CD14-positive monocyte (primary cell): ENCODE data around the gene RBBP6. TPM values are rescaled to one million over a fixed set of nuclear protein-coding genes. Genes with fewer than 3 reads are reported as not detected.
"Not testable (repeated sequence)": the region's sequence is repeated elsewhere in the genome, so short reads cannot be mapped to it uniquely, and the experiment has no call there.

ENCODE experiments used
- DNase-seq, 3 donors: peaks; one replicate each; pipeline ENCODE4 v3.0.0-alpha.2; 2011 to 2022
- H2AFZ ChIP-seq: 2 replicates; pipeline ENCODE4 v1.6.0; 2012; ENCODE audit warnings: mild to moderate bottlenecking, low read depth, low read length, inconsistent platforms; ENCODE audit not compliant: insufficient read depth, poor library complexity, severe bottlenecking
- H3K27ac ChIP-seq, 2 donors: 1 replicate in 1 of 2; 2 replicates in 1 of 2; pipeline ENCODE4 v1.5.1; 2012 to 2013; ENCODE audit warnings: low read length in 2 of 2, control low read depth in 1 of 2, inconsistent platforms in 1 of 2, low read depth in 1 of 2, mild to moderate bottlenecking in 1 of 2
- H3K27me3 ChIP-seq, 2 donors: one replicate each; pipeline versions ENCODE4 v1.6.0 to v1.6.1; 2011 to 2013; ENCODE audit warnings: low read length in 2 of 2; ENCODE audit not compliant: control insufficient read depth in 2 of 2, insufficient read depth in 2 of 2
- H3K36me3 ChIP-seq, 2 donors: replicated peaks in 1 of 2; 1 replicate in 1 of 2; 2 replicates in 1 of 2; pipeline versions ENCODE4 v1.5.1 to v1.6.1; 2012 to 2013; ENCODE audit warnings: low read length in 2 of 2, control low read depth in 1 of 2, inconsistent platforms in 1 of 2, mild to moderate bottlenecking in 1 of 2; ENCODE audit not compliant: insufficient read depth in 2 of 2, control insufficient read depth in 1 of 2
- H3K4me1 ChIP-seq, 2 donors: 1 replicate in 1 of 2; 2 replicates in 1 of 2; pipeline versions ENCODE4 v1.5.1 to v1.6.1; 2012 to 2013; ENCODE audit warnings: low read length in 2 of 2, control low read depth in 1 of 2, inconsistent platforms in 1 of 2, mild to moderate bottlenecking in 1 of 2, moderate library complexity in 1 of 2; ENCODE audit not compliant: insufficient read depth in 2 of 2, control insufficient read depth in 1 of 2
- H3K4me2 ChIP-seq: replicated peaks from 2 replicates; pipeline ENCODE3; 2012; ENCODE audit warnings: low read length, moderate library complexity, mild to moderate bottlenecking; ENCODE audit not compliant: poor library complexity, severe bottlenecking; ENCODE audit errors: extremely low read depth
- H3K4me3 ChIP-seq, 3 experiments: fragments of 200-600 bp in 1 of 3; sonication (generic) in 1 of 3; replicated peaks in 1 of 3; 1 replicate in 2 of 3; 2 replicates in 1 of 3; pipeline ENCODE4 v1.5.1; 2011 to 2013; ENCODE audit warnings: low read length in 3 of 3, mild to moderate bottlenecking in 3 of 3, control low read depth in 2 of 3, low read depth in 2 of 3, inconsistent platforms in 1 of 3, moderate library complexity in 1 of 3
- H3K79me2 ChIP-seq: 2 replicates; pipeline ENCODE4 v1.6.0; 2012; ENCODE audit warnings: mild to moderate bottlenecking, control low read depth, inconsistent platforms, low read length, moderate library complexity; ENCODE audit not compliant: insufficient read depth
- H3K9ac ChIP-seq: 2 replicates; pipeline ENCODE4 v1.6.0; 2017; ENCODE audit warnings: low read length, mild to moderate bottlenecking; ENCODE audit not compliant: insufficient read depth, poor library complexity, severe bottlenecking
- H3K9me3 ChIP-seq, 2 donors: replicated peaks in 1 of 2; 1 replicate in 1 of 2; 2 replicates in 1 of 2; pipeline versions ENCODE4 v1.5.1 to v1.6.1; 2012 to 2013; ENCODE audit warnings: low read length in 2 of 2, control low read depth in 1 of 2; ENCODE audit not compliant: control insufficient read depth in 1 of 2, insufficient read depth in 1 of 2
- H4K20me1 ChIP-seq: 2 replicates; pipeline ENCODE4 v1.6.0; 2012; ENCODE audit warnings: mild to moderate bottlenecking, low read length, control low read depth, moderate library complexity; ENCODE audit not compliant: insufficient read depth
- H3K27ac Mint-ChIP-seq, 7 donors: one replicate each; pipeline ENCODE4 v1.8.0; 2020; ENCODE audit warnings: mild to moderate bottlenecking in 7 of 7, mixed read lengths in 7 of 7, moderate library complexity in 6 of 7, inconsistent platforms in 2 of 7
- H3K27me3 Mint-ChIP-seq, 3 donors: one replicate each; pipeline ENCODE4 v1.8.0; 2021 to 2022; ENCODE audit warnings: low read depth in 3 of 3, mild to moderate bottlenecking in 3 of 3, mixed read lengths in 3 of 3, moderate library complexity in 3 of 3, inconsistent platforms in 1 of 3
- H3K36me3 Mint-ChIP-seq, 2 donors: one replicate each; pipeline ENCODE4 v1.8.0; 2020; ENCODE audit warnings: mixed read lengths in 2 of 2, inconsistent platforms in 1 of 2, mild to moderate bottlenecking in 1 of 2
- H3K4me1 Mint-ChIP-seq: one replicate; pipeline ENCODE4 v1.8.0; 2020; ENCODE audit warnings: mild to moderate bottlenecking, mixed read lengths
- H3K4me3 Mint-ChIP-seq, 2 donors: one replicate each; pipeline ENCODE4 v1.8.0; 2020; ENCODE audit warnings: mild to moderate bottlenecking in 2 of 2, mixed read lengths in 2 of 2, moderate library complexity in 1 of 2
- H3K9me3 Mint-ChIP-seq, 7 donors: one replicate each; pipeline ENCODE4 v1.8.0; 2020 to 2022; ENCODE audit warnings: mixed read lengths in 7 of 7, mild to moderate bottlenecking in 6 of 7, moderate library complexity in 6 of 7, inconsistent platforms in 2 of 7
- CTCF ChIP-seq: fragments of 200-600 bp; IDR thresholded peaks from one replicate; pipeline ENCODE4 v1.8.0; 2022; ENCODE audit warnings: antibody characterized with exemption, mild to moderate bottlenecking
- WGBS: methylation state at CpG from one replicate; pipeline ENCODE4 v1.1.5; 2013; ENCODE audit warnings: missing lambda C conversion rate; ENCODE audit not compliant: insufficient coverage; 5-methylcytosine and 5-hydroxymethylcytosine counted together
- intact Hi-C, 2 donors: fragments of 100-400 bp; cut with micrococcal nuclease; formaldehyde crosslinking; loops; one replicate each; pipeline versions ENCODE4 v1.15.0 to v1.15.1; 2023
- polyA plus RNA-seq, 3 donors: library from polyadenylated mRNA; depleted of rRNA in 1 of 3; unstranded in 2 of 3; stranded (reverse) in 1 of 3; fragments of 300-500 nt in 2 of 3; fragments of >200 nt in 1 of 3; fragmentation: Illumina TruSeq in 2 of 3; gene quantifications; 1 replicate in 2 of 3; 2 replicates in 1 of 3; pipeline ENCODE4 v1.2.3, GENCODE V29; 2012 to 2021

Gene RBBP6
- polyA plus RNA-seq, 3 donors = 13.2 to 85.2 (median 20.1) TPM

DNA sequence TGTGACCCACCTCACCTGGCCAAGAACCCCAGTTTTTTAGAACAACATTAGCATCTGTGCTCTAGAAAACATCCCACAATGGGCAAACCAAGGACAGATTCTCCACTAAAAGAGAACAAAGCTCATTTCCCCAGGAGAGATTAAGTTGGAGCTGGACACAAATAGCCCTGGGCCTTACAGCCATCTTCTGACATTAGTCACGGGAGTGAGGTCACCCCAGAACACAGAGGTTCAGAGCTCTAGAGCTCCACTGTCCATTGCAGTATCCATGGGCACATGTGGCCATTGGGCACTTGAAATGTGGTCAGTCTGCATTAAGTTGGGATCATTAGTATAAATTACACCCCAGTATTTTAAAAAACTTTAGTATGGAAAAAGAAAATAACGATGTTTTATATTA, 47.6 kb upstream of the RBBP6 start:
- Mint-ChIP-seq H3K4me3 (no peak overlapping the region), H3K27me3 (peaks cover 4 to 16% (median 6%) of the 10 kb centered on the region in 3 donors), H3K27ac (no peak overlapping the region), H3K36me3 (no peaks in the 10 kb centered on the region), H3K4me1 (no peaks in the 10 kb centered on the region), H3K9me3 (peaks cover 3 to 19% (median 11%) of the 10 kb centered on the region in 7 donors)
- Histone ChIP-seq H2AFZ (no peak overlapping the region), H3K36me3 (no peaks in the 10 kb centered on the region), H4K20me1 (no peaks in the 10 kb centered on the region), H3K4me1 (no peaks in the 10 kb centered on the region), H3K4me2 (no peak overlapping the region), H3K4me3 (no peak overlapping the region), H3K79me2 (no peaks in the 10 kb centered on the region), H3K27me3 (no peaks in the 10 kb centered on the region), H3K9ac (no peak overlapping the region), H3K9me3 (peaks cover 0 to 4% of the 10 kb centered on the region in 2 donors), H3K27ac (no peak overlapping the region)
- 83% methylated on average over 1 of the region's 2 CpGs for WGBS
- DNase-seq = no peak
- intact Hi-C loops = no loop called here
- TF ChIP-seq CTCF = no peak

DNA sequence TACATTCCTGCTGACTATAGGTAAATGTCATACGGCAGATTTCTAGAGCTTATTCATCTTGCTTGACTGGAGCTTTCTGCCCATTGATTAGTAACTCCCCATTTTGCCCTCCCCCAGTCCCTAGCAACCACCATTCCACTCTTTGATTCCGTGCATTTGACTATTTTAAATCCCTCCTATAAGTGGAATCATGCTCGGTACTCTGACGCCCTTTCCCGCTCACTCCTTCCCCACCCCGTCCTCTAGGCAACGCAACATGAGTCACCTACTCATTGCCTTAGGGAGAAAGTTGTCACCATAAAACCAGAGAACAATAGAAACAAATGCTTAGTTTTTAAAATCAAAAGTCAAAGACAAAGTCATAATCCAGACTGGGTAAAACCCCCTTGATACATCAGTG, 45.5 kb upstream of the RBBP6 start:
- H3K36me3 Mint-ChIP-seq = no peaks in the 10 kb centered on the region
- no peak for TF ChIP-seq CTCF
- Histone ChIP-seq H3K4me1 (no peaks in the 10 kb centered on the region), H3K9me3 (no peaks in the 10 kb centered on the region), H3K27ac (no peak overlapping the region), H4K20me1 (no peaks in the 10 kb centered on the region), H3K27me3 (no peaks in the 10 kb centered on the region), H3K4me3 (no peak overlapping the region), H3K36me3 (no peaks in the 10 kb centered on the region), H2AFZ (no peak overlapping the region), H3K4me2 (no peak overlapping the region), H3K9ac (no peak overlapping the region), H3K79me2 (no peaks in the 10 kb centered on the region)
- intact Hi-C loops = no loop called here
- H3K27ac Mint-ChIP-seq = no peak overlapping the region
- H3K27me3 Mint-ChIP-seq = peaks cover 6 to 17% (median 7%) of the 10 kb centered on the region in 3 donors
- no peak for DNase-seq
- WGBS = 90% methylated on average over 2 of the region's 7 CpGs
- H3K4me1 Mint-ChIP-seq = no peaks in the 10 kb centered on the region
- no peak overlapping the region for H3K4me3 Mint-ChIP-seq
- H3K9me3 Mint-ChIP-seq = peaks cover 0 to 5% (median 2%) of the 10 kb centered on the region in 7 donors

DNA sequence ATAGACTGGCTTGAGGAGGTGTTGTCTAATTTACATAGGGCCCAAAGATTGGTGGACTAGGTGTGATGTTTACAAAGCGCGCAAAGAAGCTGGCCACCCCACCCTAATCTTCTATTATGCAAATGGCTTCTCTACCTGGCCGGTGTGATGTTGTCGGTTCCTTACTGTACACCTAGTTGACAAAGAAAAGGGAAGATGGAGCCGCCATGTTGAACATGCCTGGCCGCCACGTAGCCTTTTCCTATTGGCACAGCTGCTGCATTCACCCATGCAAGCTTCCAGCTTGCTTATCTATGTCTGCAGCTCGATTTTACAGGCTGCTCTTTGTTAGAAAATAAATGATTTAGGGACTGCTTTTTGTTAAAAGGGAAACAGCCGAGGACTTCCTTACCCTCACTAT, 44.2 kb upstream of the RBBP6 start:
- DNase-seq, H3K27ac Mint-ChIP-seq, H2AFZ ChIP-seq, H3K79me2 ChIP-seq, H3K4me3 Mint-ChIP-seq, H3K36me3 ChIP-seq, H4K20me1 ChIP-seq, H3K36me3 Mint-ChIP-seq, H3K9me3 Mint-ChIP-seq, H3K9ac ChIP-seq, H3K4me1 ChIP-seq, H3K27me3 ChIP-seq, H3K9me3 ChIP-seq, H3K27ac ChIP-seq, H3K4me2 ChIP-seq, intact Hi-C loops, H3K4me1 Mint-ChIP-seq, H3K4me3 ChIP-seq: not testable (repeated sequence)
- peaks cover 4 to 21% (median 7%) of the 10 kb centered on the region in 3 donors for H3K27me3 Mint-ChIP-seq
- WGBS = 100% methylated on average over 2 of the region's 9 CpGs
